Stimulated activated memory B cell treated with anti-CD40 and anti-IgM and Interleukin-4, amounts not matched to agents 10 μg/mL and 1 μg/mL and 100 μg/mL, for 72 hours (primary cell): Measurements from ENCODE around the gene SYS1.
"Not testable (repeated sequence)": the region's sequence is repeated elsewhere in the genome, so short reads cannot be mapped to it uniquely, and the experiment has no call there.

Experiments
- ATAC-seq: fragments of 150-1000 bp; cut with Tn5 transposase; 2 replicates; pipeline ENCODE4 v1.10.0; 2021
- H3K27ac Mint-ChIP-seq: one replicate; pipeline ENCODE4 v1.8.0; 2022; ENCODE audit warnings: mild to moderate bottlenecking, mixed read lengths
- H3K27me3 Mint-ChIP-seq: one replicate; pipeline ENCODE4 v1.8.0; 2022; ENCODE audit warnings: mixed read lengths
- H3K36me3 Mint-ChIP-seq: one replicate; pipeline ENCODE4 v1.8.0; 2022; ENCODE audit warnings: mixed read lengths
- H3K4me1 Mint-ChIP-seq: one replicate; pipeline ENCODE4 v1.8.0; 2022; ENCODE audit warnings: mixed read lengths
- H3K4me3 Mint-ChIP-seq: one replicate; pipeline ENCODE4 v1.8.0; 2022; ENCODE audit warnings: mild to moderate bottlenecking, moderate library complexity, mixed read lengths
- H3K9me3 Mint-ChIP-seq: one replicate; pipeline ENCODE4 v1.8.0; 2022; ENCODE audit warnings: mixed read lengths

The SYS1 gene

GRCh38 chr20:45345104-45345936 lies 17.6 kb upstream of the SYS1 start:
- Mint-ChIP-seq H3K27ac (no peak overlapping the region), H3K9me3 (no peaks in the 10 kb centered on the region), H3K4me1 (peaks cover 31% of the 10 kb centered on the region), H3K36me3 (no peaks in the 10 kb centered on the region), H3K4me3 (no peak overlapping the region), H3K27me3 (peaks cover 52% of the 10 kb centered on the region)
- ATAC-seq = no peak

GRCh38 chr20:45346291-45346718 lies 16.7 kb upstream of the SYS1 start:
- no peaks in the 10 kb centered on the region for H3K36me3 Mint-ChIP-seq
- no peak overlapping the region for H3K4me3 Mint-ChIP-seq
- H3K27me3 Mint-ChIP-seq = peaks cover 45% of the 10 kb centered on the region
- peak; percentile 37 for ATAC-seq
- no peak overlapping the region for H3K27ac Mint-ChIP-seq
- peaks cover 31% of the 10 kb centered on the region for H3K4me1 Mint-ChIP-seq
- no peaks in the 10 kb centered on the region for H3K9me3 Mint-ChIP-seq

- H3K27me3 Mint-ChIP-seq = peaks cover 45% of the 10 kb centered on the region
- ATAC-seq = no peak
- no peak overlapping the region for H3K4me3 Mint-ChIP-seq
- peaks cover 31% of the 10 kb centered on the region for H3K4me1 Mint-ChIP-seq
- H3K27ac Mint-ChIP-seq = no peak overlapping the region
- H3K36me3 Mint-ChIP-seq = no peaks in the 10 kb centered on the region
- H3K9me3 Mint-ChIP-seq = no peaks in the 10 kb centered on the region
Observed at GRCh38 chr20:45346851-45347250, 16.1 kb upstream of the SYS1 start.

GRCh38 chr20:45347297-45347935 lies 15.5 kb upstream of the SYS1 start:
- Mint-ChIP-seq H3K4me3 (peak overlapping the region; percentile 70), H3K27ac (no peak overlapping the region), H3K27me3 (peaks cover 45% of the 10 kb centered on the region), H3K4me1 (peaks cover 31% of the 10 kb centered on the region), H3K36me3 (no peaks in the 10 kb centered on the region), H3K9me3 (no peaks in the 10 kb centered on the region)
- peak; percentile 13 for ATAC-seq

- peak; percentile 72 for ATAC-seq
- peaks cover 45% of the 10 kb centered on the region for H3K27me3 Mint-ChIP-seq
- H3K36me3 Mint-ChIP-seq = no peaks in the 10 kb centered on the region
- peaks cover 31% of the 10 kb centered on the region for H3K4me1 Mint-ChIP-seq
- H3K4me3 Mint-ChIP-seq = peak within 1 kb of the TSS; percentile 70
- H3K27ac Mint-ChIP-seq = no peak within 1 kb of the TSS
- no peaks in the 10 kb centered on the region for H3K9me3 Mint-ChIP-seq
Observed at GRCh38 chr20:45347936-45348778, 14.8 kb upstream of the SYS1 start, which contains the start of gene SDC4. Gene SDC4, minus strand, starts transcription at chr20:45348424. Its CDS starts 40 bp downstream, at chr20:45348384.

GRCh38 chr20:45350217-45350616 lies 12.7 kb upstream of the SYS1 start:
- Mint-ChIP-seq H3K4me3 (no peak overlapping the region), H3K36me3 (no peaks in the 10 kb centered on the region), H3K9me3 (no peaks in the 10 kb centered on the region), H3K27me3 (peaks cover 38% of the 10 kb centered on the region), H3K27ac (no peak overlapping the region), H3K4me1 (peaks cover 26% of the 10 kb centered on the region)
- no peak for ATAC-seq

- Mint-ChIP-seq H3K27me3 (peaks cover 32% of the 10 kb centered on the region), H3K4me1 (peaks cover 25% of the 10 kb centered on the region)
- H3K27ac Mint-ChIP-seq, ATAC-seq, H3K36me3 Mint-ChIP-seq, H3K4me3 Mint-ChIP-seq, H3K9me3 Mint-ChIP-seq: not testable (repeated sequence)
Observed at GRCh38 chr20:45350795-45351194, 12.2 kb upstream of the SYS1 start.

GRCh38 chr20:45352729-45353128 lies 10.2 kb upstream of the SYS1 start:
- ATAC-seq = no peak
- Mint-ChIP-seq H3K4me1 (peaks cover 11% of the 10 kb centered on the region), H3K9me3 (no peaks in the 10 kb centered on the region), H3K4me3 (no peak overlapping the region), H3K36me3 (no peaks in the 10 kb centered on the region), H3K27ac (no peak overlapping the region), H3K27me3 (peaks cover 14% of the 10 kb centered on the region)

GRCh38 chr20:45353746-45354145 lies 9.2 kb upstream of the SYS1 start:
- Mint-ChIP-seq H3K9me3 (no peaks in the 10 kb centered on the region), H3K4me3 (no peak overlapping the region), H3K27me3 (peaks cover 3% of the 10 kb centered on the region), H3K4me1 (peaks cover under 1% of the 10 kb centered on the region), H3K36me3 (no peaks in the 10 kb centered on the region), H3K27ac (no peak overlapping the region)
- ATAC-seq = no peak

GRCh38 chr20:45354423-45355208 lies 8.3 kb upstream of the SYS1 start:
- ATAC-seq = no peak

GRCh38 chr20:45355209-45356084 lies 7.5 kb upstream of the SYS1 start:
- Mint-ChIP-seq H3K27ac (no peak overlapping the region), H3K27me3 (no peaks in the 10 kb centered on the region), H3K9me3 (no peaks in the 10 kb centered on the region), H3K36me3 (no peaks in the 10 kb centered on the region), H3K4me1 (no peaks in the 10 kb centered on the region), H3K4me3 (no peak overlapping the region)
- ATAC-seq = no peak

More at GRCh38 chr20:45354423-45355208, 8.3 kb upstream of the SYS1 start:
- Mint-ChIP-seq H3K36me3 (no peaks in the 10 kb centered on the region), H3K27me3 (no peaks in the 10 kb centered on the region), H3K27ac (no peak overlapping the region), H3K4me3 (no peak overlapping the region), H3K9me3 (no peaks in the 10 kb centered on the region), H3K4me1 (no peaks in the 10 kb centered on the region)

GRCh38 chr20:45358282-45359068 lies 4.5 kb upstream of the SYS1 start:
- Mint-ChIP-seq H3K4me1 (peaks cover 6% of the 10 kb centered on the region), H3K27ac (no peak overlapping the region), H3K27me3 (no peaks in the 10 kb centered on the region), H3K36me3 (no peaks in the 10 kb centered on the region), H3K4me3 (no peak overlapping the region), H3K9me3 (no peaks in the 10 kb centered on the region)
- ATAC-seq = no peak

GRCh38 chr20:45359069-45359405 lies 3.9 kb upstream of the SYS1 start:
- no peaks in the 10 kb centered on the region for H3K27me3 Mint-ChIP-seq
- no peak overlapping the region for H3K27ac Mint-ChIP-seq
- no peak for ATAC-seq
- H3K36me3 Mint-ChIP-seq = no peaks in the 10 kb centered on the region
- H3K4me3 Mint-ChIP-seq = no peak overlapping the region
- no peaks in the 10 kb centered on the region for H3K9me3 Mint-ChIP-seq
- peaks cover 11% of the 10 kb centered on the region for H3K4me1 Mint-ChIP-seq
